ENCODE results near the gene UPK3B. TPM values are rescaled to one million over a fixed set of nuclear protein-coding genes. Genes with fewer than 3 reads are reported as not detected.
"Not testable (repeated sequence)": the region's sequence is repeated elsewhere in the genome, so short reads cannot be mapped to it uniquely, and the experiment has no call there.

The UPK3B gene
- polyA plus RNA-seq, 3 donors, result 0.33 TPM; not detected in 2

- Mint-ChIP-seq H3K36me3 (peaks cover 20 to 30% of the 10 kb centered on the region in 2 donors), H3K27ac (peak overlapping the region in 2 of 7 donors; percentile 30 to 35)
- 80% methylated on average over 2 of the region's 28 CpGs for WGBS (ENCODE audit: insufficient coverage)
- H3K4me2 ChIP-seq (replicated peaks; ENCODE audit: extremely low read depth, low read length, poor library complexity, severe bottlenecking); H3K27me3 ChIP-seq (ENCODE audit: control insufficient read depth in 2 of 2, insufficient read depth in 2 of 2, low read length in 2 of 2); H2AFZ ChIP-seq (ENCODE audit: insufficient read depth, low read depth, low read length, poor library complexity, severe bottlenecking); H3K79me2 ChIP-seq (ENCODE audit: insufficient read depth, low read length); H3K27ac ChIP-seq (ENCODE audit: low read depth in 1 of 2, low read length in 2 of 2); H3K9ac ChIP-seq (ENCODE audit: insufficient read depth, low read length, poor library complexity, severe bottlenecking); DNase-seq; H3K27me3 Mint-ChIP-seq (ENCODE audit: low read depth in 3 of 3); H3K9me3 ChIP-seq (replicated peaks in 1 of 2; ENCODE audit: control insufficient read depth in 1 of 2, insufficient read depth in 1 of 2, low read length in 2 of 2); H3K4me3 ChIP-seq (replicated peaks in 1 of 3; ENCODE audit: low read depth in 2 of 3, low read length in 3 of 3); H3K4me1 ChIP-seq (ENCODE audit: control insufficient read depth in 1 of 2, insufficient read depth in 2 of 2, low read length in 2 of 2); H3K4me1 Mint-ChIP-seq; H3K4me3 Mint-ChIP-seq; H3K9me3 Mint-ChIP-seq; intact Hi-C loops (cut with micrococcal nuclease); H4K20me1 ChIP-seq (ENCODE audit: insufficient read depth, low read length): not testable (repeated sequence)
- H3K36me3 ChIP-seq (replicated peaks in 1 of 2; ENCODE audit: control insufficient read depth in 1 of 2, insufficient read depth in 2 of 2, low read length in 2 of 2), result peaks cover 8 to 20% of the 10 kb centered on the region in 2 donors
Observed at GRCh38 chr7:76499201-76499923, 11.0 kb upstream of the UPK3B start.

- peak overlapping the region in 2 of 7 donors; percentile 30 to 35 for H3K27ac Mint-ChIP-seq
- not testable (repeated sequence) for H3K27me3 Mint-ChIP-seq (ENCODE audit: low read depth in 3 of 3); H3K9me3 ChIP-seq (replicated peaks in 1 of 2; ENCODE audit: control insufficient read depth in 1 of 2, insufficient read depth in 1 of 2, low read length in 2 of 2); H3K4me1 ChIP-seq (ENCODE audit: control insufficient read depth in 1 of 2, insufficient read depth in 2 of 2, low read length in 2 of 2); H2AFZ ChIP-seq (ENCODE audit: insufficient read depth, low read depth, low read length, poor library complexity, severe bottlenecking); H3K4me3 ChIP-seq (replicated peaks in 1 of 3; ENCODE audit: low read depth in 2 of 3, low read length in 3 of 3); H3K79me2 ChIP-seq (ENCODE audit: insufficient read depth, low read length); DNase-seq; H3K9ac ChIP-seq (ENCODE audit: insufficient read depth, low read length, poor library complexity, severe bottlenecking); H3K9me3 Mint-ChIP-seq; H3K4me3 Mint-ChIP-seq; H3K4me1 Mint-ChIP-seq; H3K27ac ChIP-seq (ENCODE audit: low read depth in 1 of 2, low read length in 2 of 2); H3K4me2 ChIP-seq (replicated peaks; ENCODE audit: extremely low read depth, low read length, poor library complexity, severe bottlenecking); H4K20me1 ChIP-seq (ENCODE audit: insufficient read depth, low read length); H3K27me3 ChIP-seq (ENCODE audit: control insufficient read depth in 2 of 2, insufficient read depth in 2 of 2, low read length in 2 of 2)
- peaks cover 23 to 36% of the 10 kb centered on the region in 2 donors for H3K36me3 Mint-ChIP-seq
- whole genome bisulfite sequencing (ENCODE audit: insufficient coverage), result no CpG with 5 or more reads among the region's 19 CpGs
- intact Hi-C loops (cut with micrococcal nuclease), result loop anchor here in 1 of 2 donors (10.0 kb wide), 1 partner anchor 325 kb away; no protein-coding TSS in a partner anchor
- H3K36me3 ChIP-seq (replicated peaks in 1 of 2; ENCODE audit: control insufficient read depth in 1 of 2, insufficient read depth in 2 of 2, low read length in 2 of 2), result peaks cover 11 to 20% of the 10 kb centered on the region in 2 donors
Observed at GRCh38 chr7:76499924-76500241, 10.5 kb upstream of the UPK3B start.

GRCh38 chr7:76502224-76502623 lies 8.1 kb upstream of the UPK3B start:
- not testable (repeated sequence) for H3K4me1 Mint-ChIP-seq; H3K27me3 Mint-ChIP-seq (ENCODE audit: low read depth in 3 of 3); H3K27ac Mint-ChIP-seq; H4K20me1 ChIP-seq (ENCODE audit: insufficient read depth, low read length); DNase-seq; H2AFZ ChIP-seq (ENCODE audit: insufficient read depth, low read depth, low read length, poor library complexity, severe bottlenecking); H3K27ac ChIP-seq (ENCODE audit: low read depth in 1 of 2, low read length in 2 of 2); H3K9me3 Mint-ChIP-seq; H3K4me1 ChIP-seq (ENCODE audit: control insufficient read depth in 1 of 2, insufficient read depth in 2 of 2, low read length in 2 of 2); H3K79me2 ChIP-seq (ENCODE audit: insufficient read depth, low read length); H3K9me3 ChIP-seq (replicated peaks in 1 of 2; ENCODE audit: control insufficient read depth in 1 of 2, insufficient read depth in 1 of 2, low read length in 2 of 2); H3K9ac ChIP-seq (ENCODE audit: insufficient read depth, low read length, poor library complexity, severe bottlenecking); H3K27me3 ChIP-seq (ENCODE audit: control insufficient read depth in 2 of 2, insufficient read depth in 2 of 2, low read length in 2 of 2); H3K4me3 Mint-ChIP-seq; H3K4me2 ChIP-seq (replicated peaks; ENCODE audit: extremely low read depth, low read length, poor library complexity, severe bottlenecking); H3K4me3 ChIP-seq (replicated peaks in 1 of 3; ENCODE audit: low read depth in 2 of 3, low read length in 3 of 3)
- 92% methylated on average over 9 of the region's 13 CpGs for WGBS (ENCODE audit: insufficient coverage)
- H3K36me3 Mint-ChIP-seq, result peaks cover 31 to 50% of the 10 kb centered on the region in 2 donors
- intact Hi-C loops (cut with micrococcal nuclease), result loop anchor here in 1 of 2 donors (10.0 kb wide), 1 partner anchor 327 kb away; no protein-coding TSS in a partner anchor
- H3K36me3 ChIP-seq (replicated peaks in 1 of 2; ENCODE audit: control insufficient read depth in 1 of 2, insufficient read depth in 2 of 2, low read length in 2 of 2), result peaks cover 24 to 33% of the 10 kb centered on the region in 2 donors

- not testable (repeated sequence) for H3K4me3 ChIP-seq (replicated peaks in 1 of 3; ENCODE audit: low read depth in 2 of 3, low read length in 3 of 3); H3K9me3 Mint-ChIP-seq; H3K4me2 ChIP-seq (replicated peaks; ENCODE audit: extremely low read depth, low read length, poor library complexity, severe bottlenecking); H3K27me3 ChIP-seq (ENCODE audit: control insufficient read depth in 2 of 2, insufficient read depth in 2 of 2, low read length in 2 of 2); H4K20me1 ChIP-seq (ENCODE audit: insufficient read depth, low read length); H3K9ac ChIP-seq (ENCODE audit: insufficient read depth, low read length, poor library complexity, severe bottlenecking); H3K27ac Mint-ChIP-seq; H3K4me3 Mint-ChIP-seq; H2AFZ ChIP-seq (ENCODE audit: insufficient read depth, low read depth, low read length, poor library complexity, severe bottlenecking); DNase-seq; H3K9me3 ChIP-seq (replicated peaks in 1 of 2; ENCODE audit: control insufficient read depth in 1 of 2, insufficient read depth in 1 of 2, low read length in 2 of 2); H3K4me1 Mint-ChIP-seq; H3K4me1 ChIP-seq (ENCODE audit: control insufficient read depth in 1 of 2, insufficient read depth in 2 of 2, low read length in 2 of 2); H3K79me2 ChIP-seq (ENCODE audit: insufficient read depth, low read length); H3K27ac ChIP-seq (ENCODE audit: low read depth in 1 of 2, low read length in 2 of 2); H3K27me3 Mint-ChIP-seq (ENCODE audit: low read depth in 3 of 3)
- WGBS (ENCODE audit: insufficient coverage), result 94% methylated on average over 10 of the region's 16 CpGs
- peaks cover 31 to 50% of the 10 kb centered on the region in 2 donors for H3K36me3 Mint-ChIP-seq
- peaks cover 24 to 33% of the 10 kb centered on the region in 2 donors for H3K36me3 ChIP-seq (replicated peaks in 1 of 2; ENCODE audit: control insufficient read depth in 1 of 2, insufficient read depth in 2 of 2, low read length in 2 of 2)
- intact Hi-C loops (cut with micrococcal nuclease), result loop anchor here in 1 of 2 donors (10.0 kb wide), 1 partner anchor 328 kb away; no protein-coding TSS in a partner anchor
Observed at GRCh38 chr7:76502836-76503235, 7.5 kb upstream of the UPK3B start.
